Activated T-cell treated with anti-CD3 and anti-CD28 coated beads, Interleukin-2, amount 50 U/mL, for 24 hours (primary cell): Measurements from ENCODE around the gene CHID1.
A peak's percentile ranks its signal among the peaks of the same experiment; 100 is the strongest.

ENCODE experiments used
- DNase-seq: peaks from one replicate; pipeline ENCODE4 v3.0.0-alpha.2; 2020
- H3K27ac Mint-ChIP-seq: 2 replicates; pipeline ENCODE4 v1.8.0; 2020; ENCODE audit warnings: mild to moderate bottlenecking, mixed read lengths
- H3K27me3 Mint-ChIP-seq: 2 replicates; pipeline ENCODE4 v1.8.0; 2020; ENCODE audit warnings: mixed read lengths
- H3K36me3 Mint-ChIP-seq: 2 replicates; pipeline ENCODE4 v1.8.0; 2020; ENCODE audit warnings: low read depth, mixed read lengths
- H3K4me1 Mint-ChIP-seq: 2 replicates; pipeline ENCODE4 v1.8.0; 2020; ENCODE audit warnings: low read depth, mixed read lengths
- H3K4me3 Mint-ChIP-seq: 2 replicates; pipeline ENCODE4 v1.8.0; 2020; ENCODE audit warnings: mild to moderate bottlenecking, moderate library complexity, mixed read lengths
- H3K9me3 Mint-ChIP-seq: 2 replicates; pipeline ENCODE4 v1.8.0; 2020; ENCODE audit warnings: mixed read lengths

Gene CHID1

DNA sequence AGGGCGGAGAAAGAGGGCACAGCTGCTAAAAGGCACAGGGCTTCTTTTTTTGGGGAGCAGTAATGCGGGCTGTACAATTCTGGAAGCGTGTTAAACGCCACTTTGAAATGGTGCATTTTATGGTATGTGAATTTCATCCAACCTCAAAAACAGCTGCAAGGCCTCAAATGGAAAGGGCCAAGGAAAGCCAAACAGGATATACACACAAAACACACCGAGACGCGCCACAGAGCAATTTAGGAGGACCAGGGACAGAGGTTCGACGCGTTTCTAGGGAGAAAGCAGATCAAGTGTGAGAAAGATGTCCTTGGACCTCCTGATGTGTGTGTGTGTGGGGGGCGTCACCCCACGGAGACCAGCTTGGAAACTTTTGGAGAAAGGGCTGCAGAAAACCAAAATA is 36.9 kb downstream of the CHID1 start:
- Mint-ChIP-seq H3K27me3 (no peaks in the 10 kb centered on the region), H3K36me3 (peaks cover 55% of the 10 kb centered on the region), H3K4me1 (no peaks in the 10 kb centered on the region), H3K4me3 (no peak overlapping the region), H3K9me3 (no peaks in the 10 kb centered on the region), H3K27ac (no peak overlapping the region)
- no peak for DNase-seq

DNA sequence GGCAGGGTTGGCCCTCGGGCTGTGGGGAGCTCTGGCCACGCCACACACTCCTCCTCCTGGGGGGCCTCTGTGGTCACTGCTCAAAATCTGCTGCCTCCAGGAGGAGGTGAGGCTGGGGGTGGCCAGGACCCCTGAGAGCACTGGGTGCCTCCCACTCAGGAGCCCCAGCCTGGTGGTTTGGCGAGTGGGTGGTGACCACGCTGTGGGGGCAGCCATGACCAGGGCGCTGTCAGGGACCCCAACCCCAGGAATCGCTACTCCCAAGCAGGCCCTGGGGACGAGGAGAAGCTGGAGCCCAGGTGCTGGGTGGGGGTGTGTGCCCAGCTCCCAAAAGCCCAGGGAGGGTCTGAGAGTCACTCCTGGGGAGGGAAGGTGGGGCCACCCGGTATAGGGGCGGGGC is 37.8 kb downstream of the CHID1 start:
- no peak for DNase-seq
- Mint-ChIP-seq H3K27me3 (no peaks in the 10 kb centered on the region), H3K36me3 (peaks cover 56% of the 10 kb centered on the region), H3K9me3 (no peaks in the 10 kb centered on the region), H3K4me3 (no peak overlapping the region), H3K4me1 (no peaks in the 10 kb centered on the region), H3K27ac (no peak overlapping the region)

DNA sequence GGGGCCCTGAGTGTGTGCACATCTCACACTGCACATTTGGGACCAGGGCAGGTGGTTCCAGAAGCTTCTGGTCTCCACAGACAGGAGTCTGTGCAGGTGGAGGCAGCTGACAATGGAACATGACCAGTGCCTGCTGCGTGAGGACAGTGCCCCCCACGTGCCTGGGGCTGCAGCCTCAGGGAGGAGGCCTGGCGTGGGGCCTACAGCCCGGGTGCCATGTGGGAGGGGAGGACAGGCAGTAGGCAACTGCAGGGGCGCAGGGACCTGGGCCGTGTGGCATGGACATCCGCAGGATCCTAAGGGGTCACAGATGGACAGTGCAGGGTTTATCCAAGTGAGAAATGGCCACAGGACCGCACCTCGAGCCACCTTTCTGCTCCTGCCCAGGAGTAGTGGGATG is 39.1 kb downstream of the CHID1 start:
- Mint-ChIP-seq H3K9me3 (no peaks in the 10 kb centered on the region), H3K36me3 (peaks cover 50% of the 10 kb centered on the region), H3K27ac (no peak overlapping the region), H3K4me1 (no peaks in the 10 kb centered on the region), H3K27me3 (no peaks in the 10 kb centered on the region), H3K4me3 (no peak overlapping the region)
- DNase-seq, result no peak

DNA sequence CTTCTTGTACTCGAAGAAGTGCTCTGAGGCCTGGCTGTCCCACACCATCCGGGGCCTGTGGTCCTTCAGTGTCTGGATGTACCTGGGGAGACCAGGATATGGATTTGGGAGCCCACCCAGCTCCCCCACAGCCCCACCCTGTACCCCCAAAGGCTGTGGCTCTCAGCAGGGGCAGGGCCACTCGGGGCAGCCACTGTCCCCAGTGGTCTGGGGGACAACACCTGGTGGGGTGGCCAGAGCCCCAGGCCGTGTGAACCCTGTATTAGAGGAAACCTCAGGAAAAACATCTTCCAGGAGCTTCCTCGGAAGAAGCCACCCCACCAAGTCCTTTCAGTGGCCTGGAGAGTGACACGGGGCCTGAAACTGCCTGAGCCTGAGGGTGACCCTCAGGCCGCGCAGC is 40.2 kb downstream of the CHID1 start:
- Mint-ChIP-seq H3K27ac (no peak overlapping the region), H3K9me3 (no peaks in the 10 kb centered on the region), H3K36me3 (peaks cover 44% of the 10 kb centered on the region), H3K4me3 (no peak overlapping the region), H3K4me1 (no peaks in the 10 kb centered on the region), H3K27me3 (no peaks in the 10 kb centered on the region)
- DNase-seq, result no peak

DNA sequence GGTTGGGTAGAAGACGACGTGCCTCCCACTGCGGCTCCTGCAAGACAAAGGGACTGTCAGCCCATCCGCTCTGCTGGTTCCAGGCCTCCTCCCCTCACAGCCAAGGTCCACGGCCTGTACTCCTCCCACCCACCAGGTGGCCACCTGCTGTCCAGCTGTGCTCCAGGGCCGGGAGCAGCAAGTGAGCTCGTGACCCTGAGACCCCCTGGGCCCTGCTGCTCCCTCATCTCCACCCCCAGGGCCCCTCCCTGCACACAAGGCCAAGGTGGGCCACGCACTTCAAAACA is 40.5 kb downstream of the CHID1 start:
- Mint-ChIP-seq H3K27ac (no peak overlapping the region), H3K4me1 (no peaks in the 10 kb centered on the region), H3K27me3 (no peaks in the 10 kb centered on the region), H3K9me3 (no peaks in the 10 kb centered on the region), H3K4me3 (no peak overlapping the region), H3K36me3 (peaks cover 40% of the 10 kb centered on the region)
- no peak for DNase-seq

DNA sequence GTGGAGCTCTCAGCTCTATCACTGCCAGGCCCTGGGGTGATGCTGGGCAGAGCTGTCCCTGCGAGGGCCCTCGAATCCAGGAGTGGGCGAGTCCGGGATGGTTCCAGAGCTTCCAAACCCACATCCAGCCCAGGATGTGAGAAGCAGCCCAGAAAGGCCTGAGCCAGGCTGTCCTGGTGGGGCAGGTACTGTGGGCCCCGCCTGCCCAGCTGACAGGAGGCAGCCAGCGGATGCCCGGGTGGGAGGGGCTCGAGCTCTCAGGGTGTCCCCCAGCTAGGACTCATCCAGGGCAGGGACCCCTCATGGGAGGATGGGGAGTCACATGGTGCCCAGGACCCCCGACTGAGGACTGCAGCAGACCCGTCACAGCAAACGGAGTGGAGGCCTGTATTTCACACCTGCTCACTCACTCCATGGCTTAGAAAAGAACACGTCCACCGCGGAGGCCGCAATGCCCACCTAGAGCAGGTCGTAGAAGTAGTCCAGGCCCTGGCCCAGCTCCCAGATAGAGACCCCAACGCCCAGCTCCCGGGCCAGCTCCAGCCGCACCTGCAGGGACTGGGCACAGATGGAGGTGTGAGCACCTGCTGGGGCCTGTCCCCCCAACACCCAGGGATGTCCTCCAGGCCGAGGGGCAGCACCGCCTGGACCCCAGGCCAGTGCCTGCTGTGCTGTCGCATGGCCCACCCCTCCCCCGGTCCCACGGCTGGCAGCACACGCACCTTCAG is 41.0 kb downstream of the CHID1 start:
- Mint-ChIP-seq H3K27ac (no peak overlapping the region), H3K4me3 (no peak overlapping the region), H3K27me3 (no peaks in the 10 kb centered on the region), H3K4me1 (no peaks in the 10 kb centered on the region), H3K36me3 (peaks cover 37% of the 10 kb centered on the region), H3K9me3 (no peaks in the 10 kb centered on the region)
- no peak for DNase-seq

DNA sequence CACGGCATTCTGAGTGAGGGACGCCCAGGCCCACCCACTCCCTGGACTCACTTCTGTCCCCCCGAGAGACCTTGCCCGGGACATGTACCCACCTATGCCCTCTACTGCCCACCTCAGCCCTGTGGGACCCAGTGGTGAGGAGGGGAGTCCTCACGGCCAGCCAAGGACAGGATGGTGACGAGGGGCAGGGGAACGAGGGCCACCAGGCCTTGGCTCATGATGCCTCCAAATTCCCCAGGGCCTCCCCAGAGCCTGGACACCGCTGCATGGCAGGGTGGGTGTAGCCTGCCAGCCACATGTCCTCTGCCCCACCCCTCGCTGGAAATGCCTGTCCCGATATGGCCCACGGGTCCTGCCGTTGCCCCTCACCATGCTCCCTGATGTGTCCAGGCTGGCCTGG is 41.8 kb downstream of the CHID1 start:
- Mint-ChIP-seq H3K4me3 (no peak overlapping the region), H3K4me1 (no peaks in the 10 kb centered on the region), H3K27ac (no peak overlapping the region), H3K9me3 (no peaks in the 10 kb centered on the region), H3K27me3 (no peaks in the 10 kb centered on the region), H3K36me3 (peaks cover 33% of the 10 kb centered on the region)
- no peak for DNase-seq

DNA sequence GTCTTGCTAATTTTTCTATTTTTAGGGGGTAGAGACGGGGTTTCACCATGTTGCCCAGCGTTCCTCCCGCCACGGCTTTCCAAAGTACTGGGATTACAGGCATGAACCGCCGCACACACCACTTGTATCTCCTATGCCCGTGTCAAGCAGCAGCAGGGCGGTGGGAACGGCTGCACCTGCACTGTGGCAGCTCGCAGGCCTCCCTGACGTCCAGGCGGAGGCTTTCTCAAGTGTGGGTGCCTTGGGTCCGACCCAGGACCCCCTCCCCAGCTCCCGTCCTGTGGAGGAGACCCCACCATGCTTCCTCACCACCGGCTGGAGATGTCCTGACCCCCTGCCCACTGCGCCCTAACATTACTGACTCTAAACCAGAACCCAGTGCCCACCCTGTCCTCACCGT is 42.2 kb downstream of the CHID1 start:
- H3K27me3 Mint-ChIP-seq, result no peaks in the 10 kb centered on the region
- peaks cover 29% of the 10 kb centered on the region for H3K36me3 Mint-ChIP-seq
- H3K27ac Mint-ChIP-seq, result peak overlapping the region; percentile 12
- no peak for DNase-seq
- no peaks in the 10 kb centered on the region for H3K4me1 Mint-ChIP-seq
- no peaks in the 10 kb centered on the region for H3K9me3 Mint-ChIP-seq
- H3K4me3 Mint-ChIP-seq, result no peak overlapping the region

DNA sequence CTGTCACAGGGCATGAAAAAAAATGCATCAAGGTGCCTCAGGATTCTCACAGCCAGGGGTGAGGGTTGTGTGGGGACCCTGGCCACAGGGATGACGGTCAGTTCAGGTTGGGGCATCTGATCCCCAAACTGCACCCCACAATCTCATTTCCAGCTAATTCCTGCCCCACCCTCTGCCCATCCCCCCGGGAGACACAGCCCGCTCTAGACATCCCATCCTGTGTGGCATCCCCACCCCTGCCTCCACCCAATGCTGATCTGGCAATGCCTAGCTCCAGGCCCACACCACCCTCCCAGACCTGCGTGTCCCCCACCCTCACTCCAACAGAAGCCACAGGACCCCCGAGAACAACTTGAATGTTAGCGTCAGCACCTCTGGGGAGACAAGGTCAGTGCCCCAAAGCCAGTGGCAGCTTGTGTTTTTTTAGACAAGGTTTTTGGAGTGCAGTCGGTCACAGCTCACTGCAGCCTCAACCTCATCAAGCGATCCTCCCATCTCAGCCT is 42.7 kb downstream of the CHID1 start:
- Mint-ChIP-seq H3K4me3 (no peak overlapping the region), H3K36me3 (peaks cover 25% of the 10 kb centered on the region), H3K27me3 (no peaks in the 10 kb centered on the region), H3K9me3 (no peaks in the 10 kb centered on the region), H3K4me1 (no peaks in the 10 kb centered on the region), H3K27ac (peak overlapping the region; percentile 12)
- DNase-seq, result no peak

DNA sequence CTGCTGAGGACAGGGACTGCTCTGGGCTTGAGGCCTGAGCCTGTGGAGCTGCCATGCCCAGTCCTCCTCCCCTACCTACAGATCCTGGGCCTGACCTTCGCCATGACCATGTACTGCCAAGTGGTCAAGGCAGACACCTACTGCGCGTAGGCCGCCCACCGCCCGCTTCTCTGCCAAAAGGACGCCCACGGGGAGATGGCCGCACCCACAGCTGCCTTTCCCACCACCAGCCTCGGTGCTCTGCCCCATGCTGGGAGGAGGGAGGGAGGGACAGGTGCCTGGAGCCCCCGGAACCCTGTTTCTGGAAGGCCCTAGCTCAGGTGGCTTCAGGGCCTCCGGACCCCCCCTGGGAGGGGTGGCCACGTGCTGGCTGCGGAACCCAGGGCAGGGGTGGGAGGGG is 44.1 kb downstream of the CHID1 start:
- H3K27ac Mint-ChIP-seq, result no peak overlapping the region
- no peaks in the 10 kb centered on the region for H3K4me1 Mint-ChIP-seq
- no peaks in the 10 kb centered on the region for H3K9me3 Mint-ChIP-seq
- H3K36me3 Mint-ChIP-seq, result peaks cover 17% of the 10 kb centered on the region
- H3K27me3 Mint-ChIP-seq, result no peaks in the 10 kb centered on the region
- DNase-seq, result no peak
- H3K4me3 Mint-ChIP-seq, result no peak overlapping the region

DNA sequence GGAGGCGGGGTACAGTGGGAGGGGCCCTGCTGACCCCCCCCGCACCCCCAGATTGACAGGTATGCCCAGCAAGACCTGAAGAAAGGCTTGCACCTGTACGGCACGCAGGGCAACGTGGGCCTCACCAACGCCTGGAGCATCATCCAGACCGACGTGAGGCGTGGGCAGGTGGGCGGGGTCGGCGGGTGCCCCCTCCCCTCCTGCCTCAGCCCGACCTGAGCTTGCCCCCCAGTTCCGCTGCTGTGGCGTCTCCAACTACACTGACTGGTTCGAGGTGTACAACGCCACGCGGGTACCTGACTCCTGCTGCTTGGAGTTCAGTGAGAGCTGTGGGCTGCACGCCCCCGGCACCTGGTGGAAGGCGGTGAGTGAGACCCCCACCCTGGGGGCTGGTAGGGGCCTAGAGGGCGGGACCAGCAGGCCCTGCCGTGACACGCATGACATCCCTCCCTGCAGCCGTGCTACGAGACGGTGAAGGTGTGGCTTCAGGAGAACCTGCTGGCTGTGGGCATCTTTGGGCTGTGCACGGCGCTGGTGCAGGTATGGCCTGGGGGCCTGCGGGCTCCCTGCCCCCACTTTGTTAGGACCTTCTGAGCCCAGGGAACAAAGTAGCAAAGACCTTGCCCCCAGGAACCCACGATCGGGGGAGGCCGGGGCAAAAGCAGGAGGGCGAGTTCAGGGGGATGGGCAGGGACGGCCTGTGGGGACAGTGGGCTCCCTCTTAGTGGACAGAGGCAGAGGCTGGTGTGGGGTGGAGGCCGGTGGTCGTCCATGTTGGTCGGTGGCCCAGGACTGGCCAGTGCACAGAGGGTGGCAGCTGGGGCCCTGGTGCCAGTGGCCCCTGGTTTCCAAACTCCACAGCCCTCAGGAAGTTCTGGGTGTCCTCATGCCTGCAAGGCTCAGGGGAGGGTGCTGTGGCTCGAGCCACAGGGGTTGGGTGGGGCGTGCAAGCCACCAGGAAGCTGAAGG is 44.9 kb downstream of the CHID1 start:
- no peaks in the 10 kb centered on the region for H3K4me1 Mint-ChIP-seq
- H3K27me3 Mint-ChIP-seq, result no peaks in the 10 kb centered on the region
- H3K9me3 Mint-ChIP-seq, result no peaks in the 10 kb centered on the region
- H3K4me3 Mint-ChIP-seq, result no peak overlapping the region
- H3K27ac Mint-ChIP-seq, result no peak overlapping the region
- no peak for DNase-seq
- peaks cover 17% of the 10 kb centered on the region for H3K36me3 Mint-ChIP-seq

DNA sequence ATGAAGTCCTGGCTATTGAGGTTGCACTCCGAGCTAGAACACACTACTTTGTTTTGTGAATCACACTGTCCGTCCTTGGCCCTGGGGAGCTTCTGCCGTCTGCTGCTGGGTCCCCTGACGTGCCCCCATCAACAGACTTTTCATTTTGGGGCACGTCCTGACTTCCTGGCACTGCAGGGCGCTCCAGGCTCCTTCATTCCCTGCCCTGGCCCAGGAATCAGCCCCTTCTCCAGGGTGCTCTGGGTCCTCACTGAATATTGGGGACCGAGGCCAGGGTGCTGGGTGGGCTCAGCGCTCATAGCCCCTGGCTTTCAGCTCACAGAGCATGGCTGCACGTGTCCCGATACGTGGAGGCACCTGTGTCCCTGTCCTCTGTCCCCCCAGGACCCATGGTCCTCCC is 45.7 kb downstream of the CHID1 start:
- no peak for DNase-seq
- Mint-ChIP-seq H3K27ac (no peak overlapping the region), H3K4me3 (no peak overlapping the region), H3K27me3 (no peaks in the 10 kb centered on the region), H3K4me1 (no peaks in the 10 kb centered on the region), H3K36me3 (peaks cover 17% of the 10 kb centered on the region), H3K9me3 (no peaks in the 10 kb centered on the region)

DNA sequence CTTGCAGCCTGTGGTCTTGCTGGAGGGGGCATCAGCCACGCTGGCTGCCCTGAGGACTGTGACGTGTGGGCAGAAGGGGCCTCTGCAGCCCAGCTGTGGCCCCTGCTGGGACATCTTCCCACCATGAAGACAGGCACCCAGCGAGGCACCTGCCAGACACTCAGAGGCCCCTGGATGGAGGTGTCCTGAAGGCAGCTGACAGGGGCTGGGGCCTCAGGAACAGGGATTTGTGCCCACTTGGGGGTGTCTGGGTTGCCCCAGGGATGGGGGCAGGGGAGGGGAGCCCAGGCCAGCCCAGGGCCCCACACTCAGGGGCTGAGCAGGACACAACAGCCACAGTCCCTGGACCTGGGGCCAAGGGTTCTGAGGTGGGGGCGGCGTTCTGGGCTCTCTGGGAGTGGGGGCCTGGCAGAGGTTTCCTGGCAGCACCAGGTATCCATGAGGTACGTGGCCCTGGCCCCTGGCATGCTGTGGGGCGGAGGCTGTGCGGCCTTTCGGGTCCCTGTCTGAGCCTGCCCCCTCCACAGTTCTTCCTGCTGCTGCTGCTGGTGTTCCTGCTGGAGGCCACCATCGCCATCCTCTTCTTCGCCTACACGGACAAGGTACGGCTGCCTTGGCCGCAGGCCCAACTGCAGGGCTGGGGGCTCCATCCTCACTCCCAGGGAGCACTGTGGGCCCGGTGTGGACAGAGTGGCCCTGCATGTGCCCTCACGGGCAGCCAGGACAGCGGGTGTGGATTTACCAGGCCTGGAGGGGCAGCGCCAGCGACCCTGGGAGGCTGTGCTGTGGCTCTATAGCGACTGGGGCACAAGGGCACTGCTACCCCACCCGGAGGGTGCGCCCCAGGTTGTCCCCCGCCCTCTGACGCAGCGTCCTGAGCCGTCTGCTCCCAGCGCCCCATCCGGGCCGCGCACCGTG is 46.4 kb downstream of the CHID1 start:
- Mint-ChIP-seq H3K36me3 (peaks cover 13% of the 10 kb centered on the region), H3K27me3 (no peaks in the 10 kb centered on the region), H3K4me1 (no peaks in the 10 kb centered on the region), H3K4me3 (no peak overlapping the region), H3K27ac (no peak overlapping the region), H3K9me3 (no peaks in the 10 kb centered on the region)
- no peak for DNase-seq

DNA sequence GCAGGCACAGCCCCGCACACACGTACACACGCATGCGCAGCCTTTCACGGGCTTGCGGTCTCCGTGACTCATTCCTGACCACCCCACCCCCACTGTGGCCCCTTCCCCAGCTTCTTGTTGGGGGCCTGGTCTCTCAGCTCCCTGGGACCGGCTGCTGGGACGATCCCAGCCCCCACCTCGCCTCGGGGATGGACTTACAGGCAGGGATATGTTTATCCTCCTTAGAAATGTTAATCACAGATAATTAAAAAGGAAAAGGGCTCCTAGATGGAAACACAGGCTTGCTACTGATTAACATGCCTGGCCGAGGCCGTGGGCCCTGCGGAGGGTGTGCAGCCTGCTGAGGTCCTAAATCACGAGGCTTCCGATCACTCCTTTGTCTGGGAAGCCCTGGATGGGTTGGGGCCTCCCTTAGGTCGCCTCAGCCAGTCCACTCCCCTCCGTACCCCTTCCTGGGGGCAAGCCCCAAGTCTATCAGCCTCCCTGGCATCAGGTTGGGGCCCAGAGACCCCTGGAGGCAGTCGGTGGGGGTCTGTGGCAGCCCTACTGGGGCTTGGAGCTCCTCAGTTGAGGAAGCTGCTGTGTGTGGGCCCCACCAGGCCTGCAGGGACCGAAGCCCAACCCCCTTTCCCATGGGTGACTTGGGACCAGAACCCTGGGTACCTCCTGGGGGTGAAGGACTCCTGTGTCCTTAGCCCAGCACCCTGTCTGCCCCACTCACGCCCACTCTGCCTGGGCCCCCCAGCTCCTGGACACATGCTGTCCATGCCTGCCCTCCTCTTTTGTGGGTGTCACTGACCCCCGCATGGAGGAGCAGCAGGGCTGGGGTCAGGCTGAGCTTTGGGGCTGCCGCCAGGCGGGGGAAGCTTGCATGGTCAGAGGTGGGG is 47.3 kb downstream of the CHID1 start:
- Mint-ChIP-seq H3K4me3 (no peak overlapping the region), H3K27me3 (no peaks in the 10 kb centered on the region), H3K27ac (no peak overlapping the region), H3K4me1 (no peaks in the 10 kb centered on the region), H3K36me3 (peaks cover 5% of the 10 kb centered on the region), H3K9me3 (no peaks in the 10 kb centered on the region)
- no peak for DNase-seq
